ENCODE data around the gene GABBR1.

The GABBR1 gene

DNA sequence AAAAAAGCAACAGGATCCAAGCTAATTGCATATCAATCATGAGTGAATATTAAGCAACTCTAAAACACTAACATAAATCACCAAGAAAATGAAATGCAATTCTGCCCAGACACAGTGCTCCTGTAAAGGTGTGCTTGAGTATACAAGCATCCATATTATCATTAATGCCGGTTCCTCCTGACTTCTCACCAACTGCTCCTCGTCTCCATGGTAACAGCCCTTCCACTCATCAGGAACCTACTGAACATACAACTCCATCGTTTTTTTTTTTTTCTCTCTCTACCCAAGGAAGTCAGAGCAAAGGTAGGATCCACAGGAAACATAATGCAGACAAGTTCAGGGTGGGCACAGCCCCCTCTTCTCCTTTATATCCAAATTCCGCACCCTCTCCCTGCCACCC lies 12.4 kb downstream of the GABBR1 start:
- DNase-seq (ENCODE audit: low spot score), result no peak

- no peak for DNase-seq (ENCODE audit: low spot score)
Measured at GRCh38 chr6:29619578-29620160, 13.3 kb downstream of the GABBR1 start.

- DNase-seq (ENCODE audit: low spot score), result peak; percentile 46
Measured at GRCh38 chr6:29617782-29618554, 15.0 kb downstream of the GABBR1 start.

- no peak for DNase-seq (ENCODE audit: low spot score)
Measured at GRCh38 chr6:29611426-29611825, 21.6 kb downstream of the GABBR1 start.

DNA sequence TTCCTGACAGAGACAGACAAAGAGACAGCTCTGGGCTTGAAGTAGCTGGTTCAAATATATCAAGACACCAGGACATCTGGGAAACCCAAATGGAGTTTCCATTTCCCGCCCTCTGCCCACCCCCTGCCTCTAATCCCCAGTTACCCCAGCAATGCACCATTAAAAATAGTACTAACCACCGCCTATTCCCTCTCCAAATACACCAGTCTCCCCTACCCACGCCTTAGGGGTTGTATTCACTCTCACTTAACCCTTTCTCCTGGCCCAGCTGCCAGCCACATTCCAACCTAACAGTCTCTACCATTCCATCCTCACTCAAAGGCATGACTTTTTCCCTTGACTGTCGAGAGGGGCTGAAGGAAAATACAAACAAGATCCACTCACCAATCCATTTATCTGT lies 22.4 kb downstream of the GABBR1 start:
- DNase-seq (ENCODE audit: low spot score), result no peak

DNA sequence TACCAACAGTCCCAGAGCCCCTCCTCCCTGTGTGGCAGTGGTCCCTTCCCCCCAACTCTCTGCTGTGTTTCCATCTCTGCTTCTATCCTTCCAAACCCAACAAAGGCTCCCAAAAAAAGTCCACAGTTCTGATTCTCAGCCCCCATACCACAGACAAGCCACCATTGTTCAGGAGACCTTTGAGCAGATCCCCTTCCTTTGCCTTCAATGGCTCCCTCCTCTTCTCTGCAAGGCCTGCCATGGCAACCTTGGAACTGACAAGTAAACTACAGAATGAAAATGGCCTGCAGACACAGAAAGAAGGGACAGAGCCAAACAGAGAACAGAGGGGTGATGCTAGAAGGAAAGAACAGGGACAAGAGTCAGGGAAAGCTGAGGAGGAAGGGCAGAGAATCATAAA lies 24.9 kb downstream of the GABBR1 start:
- no peak for DNase-seq (ENCODE audit: low spot score)

DNA sequence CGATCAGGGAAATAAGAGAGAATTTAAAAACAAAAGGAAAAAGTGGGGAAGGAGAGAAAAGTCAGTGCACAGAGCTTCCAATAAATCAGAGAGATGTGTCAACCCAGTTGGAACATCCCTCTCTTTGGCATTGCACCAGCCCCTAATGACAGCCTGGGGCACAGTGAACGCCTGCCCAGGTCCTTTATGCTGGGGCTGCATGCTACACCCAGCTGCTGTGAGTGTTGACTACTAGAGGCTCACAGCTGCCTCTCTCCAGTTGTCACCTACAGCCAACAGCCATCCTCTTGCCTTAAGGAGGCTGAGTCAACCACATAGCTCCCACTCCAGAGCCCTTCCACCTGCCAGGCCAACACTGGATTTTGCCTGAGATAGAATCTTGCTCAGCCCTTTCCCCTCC lies 29.1 kb downstream of the GABBR1 start:
- DNase-seq (ENCODE audit: low spot score), result no peak

- no peak for DNase-seq (ENCODE audit: low spot score)
Measured at GRCh38 chr6:29603456-29603855, 29.5 kb downstream of the GABBR1 start.

DNA sequence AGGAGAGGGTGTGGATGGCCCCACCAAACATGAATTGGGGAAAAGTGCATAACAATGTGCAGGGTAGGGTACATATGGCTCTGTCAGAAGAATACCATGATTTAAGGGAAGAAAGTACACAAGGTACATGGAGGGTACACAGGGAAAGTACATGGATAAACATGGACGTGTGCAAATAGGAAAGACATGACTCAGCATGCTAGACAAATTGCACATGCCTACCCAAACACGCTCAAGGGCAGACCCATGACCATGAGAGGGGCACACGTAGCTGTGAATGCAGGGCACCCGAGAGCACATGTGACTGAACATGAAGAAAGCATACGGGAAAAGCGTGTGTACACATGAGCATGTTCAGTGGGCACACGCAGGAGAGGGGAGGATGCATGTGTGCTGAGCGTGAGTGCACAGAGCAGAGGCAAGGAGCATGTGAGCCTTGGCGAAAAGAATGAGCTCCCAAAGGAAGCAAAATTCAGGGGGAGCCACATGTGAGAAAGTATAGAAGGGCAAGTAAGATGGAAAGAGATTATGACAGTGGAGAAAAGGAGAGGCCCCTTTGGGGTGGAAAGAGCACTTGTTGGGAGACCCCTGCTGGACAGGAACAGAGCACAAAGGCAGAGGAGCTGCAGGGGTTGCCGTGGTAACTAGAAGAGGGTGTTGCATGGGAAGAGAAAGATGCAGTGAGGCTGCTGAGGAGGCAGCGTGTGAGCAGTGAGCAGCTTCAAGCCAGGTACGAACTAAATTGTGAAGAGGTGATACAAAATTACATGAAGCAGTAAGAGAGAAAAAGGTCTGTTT lies 30.2 kb downstream of the GABBR1 start:
- peak; percentile 56 for DNase-seq (ENCODE audit: low spot score)

DNA sequence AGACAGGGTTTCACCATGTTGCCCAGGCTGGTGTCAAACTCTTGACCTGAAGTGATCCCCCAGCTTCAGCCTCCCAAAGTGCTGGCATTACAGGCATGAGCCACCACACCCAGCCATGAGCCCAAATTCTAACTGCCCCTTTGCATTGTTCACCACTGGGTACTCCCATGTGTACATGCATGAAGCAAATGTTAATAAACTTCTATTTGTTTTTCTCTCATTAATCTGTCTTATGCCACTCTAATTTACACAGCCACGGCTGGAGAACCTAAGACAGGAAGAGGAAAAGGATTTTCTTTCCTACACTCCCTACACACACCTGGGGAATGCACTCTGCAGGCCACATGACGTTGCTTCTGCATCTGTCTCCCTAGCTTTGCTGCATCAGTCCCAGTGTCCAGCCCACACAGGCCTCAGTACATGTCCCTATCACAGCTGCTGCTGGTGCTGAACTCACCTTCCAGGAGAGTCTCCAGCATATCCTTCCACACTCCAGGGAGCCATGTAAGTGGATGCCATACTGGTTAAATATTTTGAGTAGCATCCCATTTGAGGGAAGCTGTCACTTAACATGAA lies 34.7 kb downstream of the GABBR1 start:
- DNase-seq (ENCODE audit: low spot score), result no peak

GRCh38 chr6:29597184-29597583 lies 35.8 kb downstream of the GABBR1 start:
- no peak for DNase-seq (ENCODE audit: low spot score)

DNA sequence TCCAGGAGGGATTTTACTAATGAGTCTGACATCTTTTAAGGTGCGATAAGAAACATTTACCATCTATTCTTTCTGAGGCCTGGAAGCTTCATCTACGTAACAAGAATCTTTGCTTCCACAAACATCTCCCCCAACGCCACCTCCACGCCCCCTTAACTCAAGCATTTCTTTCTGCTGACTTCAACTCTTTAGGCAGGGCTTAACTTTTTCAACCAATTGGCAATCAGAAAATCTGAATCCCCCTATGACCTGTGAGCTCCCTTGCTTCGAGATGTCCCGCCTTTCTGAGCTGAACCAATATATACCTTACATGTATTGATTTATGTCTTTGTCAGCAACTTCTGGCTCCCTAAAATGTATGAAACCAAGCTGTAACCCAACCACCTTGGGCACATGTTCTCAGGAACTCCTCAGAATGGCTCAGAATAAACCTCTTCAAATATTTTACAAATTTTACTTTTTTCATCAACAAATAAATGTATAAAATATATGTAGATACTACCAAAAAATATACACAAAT lies 36.5 kb downstream of the GABBR1 start:
- DNase-seq (ENCODE audit: low spot score), result no peak

GRCh38 chr6:29593199-29593855 lies 39.7 kb downstream of the GABBR1 start:
- DNase-seq (ENCODE audit: low spot score), result no peak

DNA sequence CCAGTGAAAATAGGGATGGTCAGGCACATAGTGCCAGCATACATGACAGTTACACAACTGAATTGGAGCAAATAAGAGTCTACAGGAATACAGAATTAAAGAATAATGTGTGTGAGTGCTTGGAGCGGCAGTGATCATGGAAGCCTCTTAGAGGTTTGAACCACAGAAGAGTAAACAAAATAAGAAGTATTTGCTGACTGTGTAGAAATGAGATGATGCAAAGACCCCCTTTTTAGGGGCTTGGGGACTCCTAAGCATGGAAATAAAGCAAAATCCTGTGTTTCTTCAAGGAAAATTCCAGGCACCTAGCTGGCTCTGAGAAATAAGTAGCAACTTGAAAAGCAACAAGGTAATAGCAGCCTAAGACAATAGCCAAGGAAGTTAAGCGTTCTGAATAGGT lies 41.3 kb downstream of the GABBR1 start:
- no peak for DNase-seq (ENCODE audit: low spot score)

GRCh38 chr6:29590218-29590808 lies 42.7 kb downstream of the GABBR1 start:
- DNase-seq (ENCODE audit: low spot score), result peak; percentile 33

- peak; percentile 75 for DNase-seq (ENCODE audit: low spot score)
Measured at GRCh38 chr6:29589423-29590048, 43.4 kb downstream of the GABBR1 start.

- DNase-seq (ENCODE audit: low spot score), result no peak
Measured at GRCh38 chr6:29584821-29585220, 48.2 kb downstream of the GABBR1 start, which contains the start of gene OR2H2. OR2H2 (plus strand) TSS chr6:29585121; CDS start chr6:29587945, 2,824 bp downstream.

GRCh38 chr6:29577544-29577943 lies 55.4 kb downstream of the GABBR1 start:
- no peak for DNase-seq (ENCODE audit: low spot score)

GRCh38 chr6:29576056-29576455 lies 56.9 kb downstream of the GABBR1 start:
- no peak for DNase-seq (ENCODE audit: low spot score)

- no peak for DNase-seq (ENCODE audit: low spot score)
Measured at GRCh38 chr6:29567991-29568390, 65.0 kb downstream of the GABBR1 start.

DNA sequence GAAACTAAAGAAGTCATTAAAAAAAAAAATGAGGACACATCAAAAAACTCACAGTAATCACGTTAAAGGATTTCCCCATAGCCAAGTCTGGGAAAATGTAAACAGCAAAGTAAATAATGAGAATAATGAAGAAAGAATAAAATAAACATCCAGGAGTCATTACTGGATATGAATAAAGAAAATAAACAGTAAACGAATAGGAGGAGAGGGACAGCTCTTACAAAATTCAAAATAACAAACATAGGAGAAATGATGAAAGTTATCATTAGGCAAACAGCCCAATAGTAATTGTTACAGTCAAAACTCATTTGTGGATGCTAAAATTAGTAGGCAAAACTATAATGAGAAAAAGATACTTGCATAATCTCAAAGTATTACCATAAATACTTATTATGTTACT lies 65.4 kb downstream of the GABBR1 start:
- DNase-seq (ENCODE audit: low spot score), result no peak

Measured in NAMALWA (cell line).